Activated CD4-positive, alpha-beta T cell treated with anti-CD3 and anti-CD28 coated beads, Interleukin-2, amount 10 ng/mL, durations not matched to agents 7 days and 5 days (primary cell): Measurements from ENCODE around the gene GULP1. TPM values are rescaled to one million over a fixed set of nuclear protein-coding genes. Genes with fewer than 3 reads are reported as not detected.

ENCODE experiments used
- CTCF ChIA-PET: fragments of 350-600 bp; sonication (Branson Sonifier 250); formaldehyde crosslinking; loops from one replicate; lab custom pipeline; 2021; ENCODE audit warnings: antibody characterized with exemption; lab: Charles Lee
- POLR2A ChIA-PET: fragments of 350-600 bp; sonication (Branson Sonifier 250); formaldehyde crosslinking; loops from one replicate; lab custom pipeline; 2021; ENCODE audit warnings: antibody characterized with exemption; lab: Charles Lee
- DNase-seq: peaks from one replicate; pipeline ENCODE4 v3.0.0-alpha.2; 2020
- H3K27ac Mint-ChIP-seq: one replicate; pipeline ENCODE4 v1.8.0; 2021; ENCODE audit warnings: mild to moderate bottlenecking, moderate library complexity, mixed read lengths
- H3K27me3 Mint-ChIP-seq: one replicate; pipeline ENCODE4 v1.8.0; 2021; ENCODE audit warnings: mixed read lengths
- H3K36me3 Mint-ChIP-seq: one replicate; pipeline ENCODE4 v1.8.0; 2021; ENCODE audit warnings: low read depth, mixed read lengths
- H3K4me1 Mint-ChIP-seq: one replicate; pipeline ENCODE4 v1.8.0; 2021; ENCODE audit warnings: mixed read lengths
- H3K4me3 Mint-ChIP-seq: one replicate; pipeline ENCODE4 v1.8.0; 2021; ENCODE audit warnings: mild to moderate bottlenecking, moderate library complexity, mixed read lengths
- H3K9me3 Mint-ChIP-seq: one replicate; pipeline ENCODE4 v1.8.0; 2021; ENCODE audit warnings: mixed read lengths
- total RNA-seq, 2 experiments: library from RNA; stranded (reverse); gene quantifications; one replicate each; pipeline ENCODE4 v1.2.3, GENCODE V29; 2021

The GULP1 gene, protein sequence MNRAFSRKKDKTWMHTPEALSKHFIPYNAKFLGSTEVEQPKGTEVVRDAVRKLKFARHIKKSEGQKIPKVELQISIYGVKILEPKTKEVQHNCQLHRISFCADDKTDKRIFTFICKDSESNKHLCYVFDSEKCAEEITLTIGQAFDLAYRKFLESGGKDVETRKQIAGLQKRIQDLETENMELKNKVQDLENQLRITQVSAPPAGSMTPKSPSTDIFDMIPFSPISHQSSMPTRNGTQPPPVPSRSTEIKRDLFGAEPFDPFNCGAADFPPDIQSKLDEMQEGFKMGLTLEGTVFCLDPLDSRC
- not detected for total RNA-seq

DNA sequence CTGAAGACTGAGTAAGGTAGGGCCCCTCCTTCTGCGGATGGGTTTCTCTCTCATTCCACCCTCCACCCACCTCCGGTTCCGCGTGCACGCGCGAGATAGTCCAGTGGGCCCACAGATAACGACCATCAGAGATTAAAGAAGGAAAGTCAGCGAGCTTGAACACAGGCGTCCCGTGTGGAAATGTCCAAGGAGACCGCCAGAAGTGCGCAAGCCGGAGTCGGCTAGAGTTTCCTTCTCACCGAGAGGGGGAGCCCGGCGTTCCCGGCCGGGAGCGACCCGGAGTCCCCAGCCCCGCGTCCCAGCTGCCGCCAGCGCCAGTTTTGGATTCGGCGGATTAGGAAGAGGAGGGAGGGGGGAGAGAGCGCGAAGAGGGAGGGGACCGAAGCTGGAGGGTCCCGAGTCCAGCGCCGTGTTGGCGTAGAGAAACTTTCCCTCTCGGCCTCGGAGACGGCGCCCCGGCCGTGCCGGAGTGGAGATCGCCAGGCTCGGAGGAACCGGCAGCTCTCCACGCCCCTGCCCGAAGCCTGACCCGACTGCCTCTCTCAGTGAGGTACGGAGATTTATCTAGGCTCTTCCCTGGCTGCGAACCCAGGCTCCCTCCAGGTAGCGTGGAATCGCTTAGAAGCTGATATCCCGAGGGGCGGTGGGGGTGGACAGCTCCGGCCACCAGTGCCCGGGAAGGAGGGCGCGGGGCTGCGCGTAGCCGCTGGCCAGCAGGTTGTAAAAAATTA is at the start of gene GULP1:
Gene GULP1, plus strand, starts transcription at position 258 of the 731 bp plus-strand sequence. CDS start 185,829 bp downstream, outside the sequence.
- ChIA-PET POLR2A (interaction anchor here (0.6 kb wide), 2 partner anchors 45 to 60 kb away, joined by 3 read pairs; no protein-coding TSS in a partner anchor), CTCF (no interaction called here)
- Mint-ChIP-seq H3K27me3 (peaks cover 41% of the 10 kb centered on the region), H3K9me3 (no peaks in the 10 kb centered on the region), H3K4me1 (peaks cover 12% of the 10 kb centered on the region), H3K4me3 (peak within 1 kb of the TSS; percentile 15), H3K27ac (no peak within 1 kb of the TSS), H3K36me3 (no peaks in the 10 kb centered on the region)
- DNase-seq: no peak

DNA sequence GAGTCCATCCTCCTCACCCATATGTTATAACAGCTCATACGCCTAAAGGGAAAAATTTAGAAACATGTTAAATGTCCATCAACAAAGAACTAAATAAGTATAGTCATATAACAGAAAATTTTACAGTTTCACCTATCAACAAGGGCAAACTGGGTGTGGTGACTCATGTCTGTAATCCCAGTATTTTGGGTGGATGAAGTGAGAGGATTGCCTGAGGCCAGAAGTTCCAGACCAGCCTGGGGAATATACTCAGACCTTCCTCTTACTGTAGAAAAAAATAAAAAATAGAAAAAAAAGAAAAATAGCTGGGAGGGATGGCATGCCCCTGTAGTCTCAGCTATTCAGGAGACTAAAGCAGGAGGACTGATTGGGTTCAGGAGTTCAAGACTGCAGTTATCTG is 48.3 kb upstream of the GULP1 start:
- no peaks in the 10 kb centered on the region for H3K27me3 Mint-ChIP-seq
- no peak overlapping the region for H3K27ac Mint-ChIP-seq
- CTCF ChIA-PET: no interaction called here
- H3K4me1 Mint-ChIP-seq: no peaks in the 10 kb centered on the region
- no peak overlapping the region for H3K4me3 Mint-ChIP-seq
- POLR2A ChIA-PET: no interaction called here
- peaks cover 6% of the 10 kb centered on the region for H3K9me3 Mint-ChIP-seq
- H3K36me3 Mint-ChIP-seq: no peaks in the 10 kb centered on the region
- DNase-seq: no peak

DNA sequence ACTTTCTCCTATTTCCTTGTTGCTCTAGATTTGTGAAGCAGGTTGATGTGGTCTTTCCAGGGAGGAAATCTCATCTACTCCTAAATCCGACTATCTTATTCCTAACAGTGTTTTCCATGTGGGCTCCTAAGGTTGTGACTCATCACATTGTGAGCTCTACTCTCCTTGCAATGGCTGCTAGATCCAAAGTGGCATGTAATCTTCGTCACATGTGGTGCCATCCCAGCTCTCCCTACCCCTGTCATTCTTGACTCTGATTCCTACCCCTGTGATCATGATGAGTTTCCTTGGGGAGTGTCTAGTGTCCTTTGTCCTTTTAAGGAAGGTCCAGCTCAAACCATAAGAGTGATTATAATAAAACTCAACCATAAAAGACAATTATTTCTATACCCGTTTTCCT is 47.3 kb upstream of the GULP1 start:
- H3K9me3 Mint-ChIP-seq: peaks cover under 1% of the 10 kb centered on the region
- H3K27ac Mint-ChIP-seq: no peak overlapping the region
- POLR2A ChIA-PET: no interaction called here

DNA sequence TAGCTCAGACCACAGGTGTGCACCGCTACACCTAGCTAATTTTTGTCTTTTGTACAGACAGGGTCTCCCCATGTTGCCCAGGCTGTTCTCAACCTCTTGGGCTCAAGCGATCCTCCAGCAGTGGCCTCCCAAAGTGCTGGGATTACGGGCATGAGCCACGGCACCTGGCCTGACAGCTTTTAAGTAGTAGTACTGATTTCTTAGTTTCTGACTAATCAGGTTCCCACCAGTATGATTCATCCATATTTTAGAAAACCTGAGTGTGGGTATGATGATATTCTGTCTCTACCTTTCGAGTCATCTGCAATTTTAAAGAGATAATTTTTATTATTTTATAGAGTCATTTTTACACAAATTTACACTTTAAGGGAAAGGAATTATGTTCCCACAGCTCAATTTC is 46.4 kb upstream of the GULP1 start:
- no peaks in the 10 kb centered on the region for H3K4me1 Mint-ChIP-seq
- no peaks in the 10 kb centered on the region for H3K36me3 Mint-ChIP-seq
- H3K27ac Mint-ChIP-seq: no peak overlapping the region
- no peak for DNase-seq
- no peak overlapping the region for H3K4me3 Mint-ChIP-seq
- ChIA-PET CTCF (interaction anchor here (0.7 kb wide), 1 partner anchor 1276 kb away, joined by 6 read pairs; no protein-coding TSS in a partner anchor), POLR2A (no interaction called here)
- H3K27me3 Mint-ChIP-seq: no peaks in the 10 kb centered on the region
- H3K9me3 Mint-ChIP-seq: no peaks in the 10 kb centered on the region

More for the DNA sequence above, 47.3 kb upstream of the GULP1 start:
- DNase-seq: no peak
- Mint-ChIP-seq H3K4me3 (no peak overlapping the region), H3K36me3 (no peaks in the 10 kb centered on the region), H3K27me3 (no peaks in the 10 kb centered on the region), H3K4me1 (no peaks in the 10 kb centered on the region)
- CTCF ChIA-PET: no interaction called here

DNA sequence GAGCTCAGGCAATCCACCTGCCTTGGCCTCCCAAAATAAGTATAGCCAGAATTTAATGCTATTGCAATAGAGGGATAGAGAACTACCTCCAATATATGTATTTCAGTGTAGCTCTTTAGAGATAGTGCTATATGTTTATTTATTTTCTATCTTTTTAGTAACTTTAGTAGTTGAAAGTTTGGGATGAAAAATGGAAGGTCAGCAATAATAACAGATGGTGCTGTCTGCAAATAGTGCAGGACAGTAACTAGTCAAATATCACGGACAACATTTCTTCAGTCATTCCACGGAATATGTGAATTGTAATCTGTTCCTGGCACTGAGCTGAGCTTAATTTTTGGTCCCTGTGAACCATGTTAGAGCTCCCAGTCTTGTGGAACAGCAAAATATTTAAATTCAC is 43.2 kb upstream of the GULP1 start:
- Mint-ChIP-seq H3K9me3 (no peaks in the 10 kb centered on the region), H3K4me1 (no peaks in the 10 kb centered on the region), H3K27ac (no peak overlapping the region), H3K27me3 (no peaks in the 10 kb centered on the region), H3K36me3 (no peaks in the 10 kb centered on the region), H3K4me3 (no peak overlapping the region)
- CTCF ChIA-PET: no interaction called here
- no peak for DNase-seq
- POLR2A ChIA-PET: no interaction called here

DNA sequence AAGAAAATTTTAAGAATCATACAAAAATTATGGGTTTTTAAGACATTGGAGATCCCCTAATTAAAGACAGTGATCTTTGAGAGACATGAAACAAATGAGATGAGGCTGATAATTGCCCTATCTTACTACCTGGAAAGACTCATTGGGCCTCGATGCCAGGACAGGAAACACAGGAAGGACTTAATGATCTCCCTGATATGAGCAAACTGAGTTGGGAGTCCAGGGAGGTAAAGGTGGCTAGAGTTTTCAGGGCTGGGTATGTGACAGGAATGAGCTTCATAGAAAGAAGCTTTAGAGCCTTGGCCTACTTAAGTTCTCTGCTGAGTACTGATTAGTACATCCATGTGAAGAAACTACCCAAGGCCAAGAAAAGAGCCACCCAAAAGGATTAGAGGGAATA is 40.6 kb upstream of the GULP1 start:
- H3K4me1 Mint-ChIP-seq: no peaks in the 10 kb centered on the region
- H3K9me3 Mint-ChIP-seq: no peaks in the 10 kb centered on the region
- no peak overlapping the region for H3K27ac Mint-ChIP-seq
- no peak overlapping the region for H3K4me3 Mint-ChIP-seq
- H3K27me3 Mint-ChIP-seq: no peaks in the 10 kb centered on the region
- H3K36me3 Mint-ChIP-seq: no peaks in the 10 kb centered on the region
- no peak for DNase-seq
- ChIA-PET CTCF (no interaction called here), POLR2A (no interaction called here)

DNA sequence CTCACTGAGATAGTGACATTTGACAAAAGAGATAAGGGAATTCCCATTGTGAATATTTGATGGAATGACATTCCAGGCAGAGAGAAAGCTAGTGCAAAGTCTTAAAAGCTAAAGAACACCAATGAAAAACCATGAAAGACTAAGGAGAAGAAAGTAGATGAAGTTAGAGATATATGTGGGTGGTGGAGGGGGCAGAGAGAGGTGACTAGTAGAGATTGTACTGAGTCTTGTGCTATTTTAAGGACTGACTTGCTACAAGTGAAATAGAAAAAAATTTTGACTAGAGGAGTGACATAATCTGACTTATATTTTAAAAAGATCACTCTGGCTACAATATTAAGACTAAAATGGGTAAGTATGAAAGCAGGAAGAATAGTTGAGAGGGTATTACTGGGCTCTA is 35.3 kb upstream of the GULP1 start:
- Mint-ChIP-seq H3K9me3 (no peaks in the 10 kb centered on the region), H3K36me3 (no peaks in the 10 kb centered on the region), H3K27ac (no peak overlapping the region), H3K4me3 (no peak overlapping the region), H3K27me3 (no peaks in the 10 kb centered on the region), H3K4me1 (no peaks in the 10 kb centered on the region)
- no peak for DNase-seq
- ChIA-PET CTCF (no interaction called here), POLR2A (no interaction called here)

DNA sequence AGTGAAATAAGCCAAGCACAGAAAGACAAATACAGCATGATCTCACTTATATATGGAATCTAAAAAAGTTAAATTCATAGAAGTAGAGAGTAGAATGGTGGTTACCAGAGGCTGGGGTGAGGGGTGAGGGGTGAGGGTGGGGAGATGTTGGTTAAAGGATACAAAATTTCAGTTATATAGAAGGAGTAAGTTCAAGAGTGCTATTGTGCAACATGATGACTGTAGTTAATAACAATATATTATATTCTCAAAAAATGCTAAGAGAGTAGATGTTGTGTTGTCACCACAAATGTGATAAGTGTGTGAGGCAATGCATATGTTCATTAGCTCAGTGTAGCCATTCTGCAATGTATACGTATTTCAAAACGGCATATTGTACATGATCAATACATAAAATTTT is 26.4 kb upstream of the GULP1 start:
- ChIA-PET POLR2A (no interaction called here), CTCF (no interaction called here)
- Mint-ChIP-seq H3K4me1 (no peaks in the 10 kb centered on the region), H3K27ac (no peak overlapping the region), H3K4me3 (no peak overlapping the region), H3K9me3 (no peaks in the 10 kb centered on the region), H3K36me3 (no peaks in the 10 kb centered on the region), H3K27me3 (no peaks in the 10 kb centered on the region)
- no peak for DNase-seq

DNA sequence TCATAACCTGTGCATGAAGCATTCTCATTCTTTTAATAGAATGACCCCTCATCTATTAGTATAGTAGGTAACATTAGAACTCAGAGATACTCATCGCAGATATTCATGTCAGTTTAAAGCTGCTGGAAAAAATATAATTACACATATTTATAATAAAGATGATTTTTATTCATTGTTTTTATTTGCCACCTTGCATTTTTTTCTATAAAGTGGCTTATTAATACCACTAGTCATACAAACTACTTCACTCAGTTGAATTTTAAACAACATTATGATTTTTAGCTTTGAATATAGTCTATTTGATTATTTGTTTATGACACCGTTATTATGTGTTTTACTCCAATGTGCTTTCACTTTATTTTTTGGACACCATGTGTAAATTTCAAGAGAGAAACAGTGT is 23.9 kb upstream of the GULP1 start:
- Mint-ChIP-seq H3K27ac (no peak overlapping the region), H3K9me3 (no peaks in the 10 kb centered on the region), H3K4me3 (no peak overlapping the region), H3K4me1 (no peaks in the 10 kb centered on the region), H3K36me3 (no peaks in the 10 kb centered on the region), H3K27me3 (no peaks in the 10 kb centered on the region)
- ChIA-PET CTCF (no interaction called here), POLR2A (no interaction called here)
- DNase-seq: no peak

DNA sequence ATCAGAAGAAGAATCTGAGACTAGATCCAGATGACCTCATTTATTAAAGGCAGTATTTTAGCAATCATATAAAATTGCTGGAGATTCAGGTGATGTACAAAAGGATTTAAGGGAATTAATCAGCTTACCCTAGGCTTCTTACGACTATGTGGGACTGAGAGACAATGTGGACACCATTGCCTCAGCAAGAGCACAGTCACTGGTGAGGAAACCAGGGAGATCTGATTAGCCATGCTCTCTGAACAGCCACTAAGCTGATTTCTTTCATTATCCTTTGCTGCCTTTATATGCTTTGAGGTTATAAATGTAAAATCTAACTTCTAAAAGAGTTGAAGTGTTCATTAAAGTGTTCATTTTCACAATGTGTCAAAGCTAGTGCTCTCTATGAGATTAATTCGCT is 22.7 kb upstream of the GULP1 start:
- ChIA-PET CTCF (no interaction called here), POLR2A (no interaction called here)
- Mint-ChIP-seq H3K36me3 (no peaks in the 10 kb centered on the region), H3K9me3 (no peaks in the 10 kb centered on the region), H3K4me3 (no peak overlapping the region), H3K27me3 (no peaks in the 10 kb centered on the region), H3K4me1 (no peaks in the 10 kb centered on the region), H3K27ac (no peak overlapping the region)
- DNase-seq: no peak

DNA sequence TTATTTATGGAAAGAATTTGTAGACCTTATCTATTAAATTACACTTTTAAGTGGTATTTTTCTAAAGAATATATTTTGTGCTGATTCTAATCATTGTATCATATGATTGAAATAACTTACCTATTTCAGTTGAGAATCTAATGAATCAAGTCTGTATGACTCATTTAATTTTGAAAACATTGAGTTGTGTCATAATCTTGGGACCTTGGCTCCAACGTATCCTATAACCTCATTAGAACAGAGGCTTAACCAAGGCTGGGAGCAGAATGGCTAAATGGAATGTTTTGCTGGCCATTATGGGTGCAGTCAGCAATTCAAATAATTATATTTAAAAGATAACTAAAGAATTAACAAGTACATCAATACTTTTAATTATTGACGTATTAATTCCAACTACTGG is 19.6 kb upstream of the GULP1 start:
- H3K9me3 Mint-ChIP-seq: no peaks in the 10 kb centered on the region
- H3K36me3 Mint-ChIP-seq: no peaks in the 10 kb centered on the region
- POLR2A ChIA-PET: no interaction called here
- no peaks in the 10 kb centered on the region for H3K27me3 Mint-ChIP-seq
- H3K4me1 Mint-ChIP-seq: no peaks in the 10 kb centered on the region
- CTCF ChIA-PET: no interaction called here
- H3K27ac Mint-ChIP-seq: no peak overlapping the region
- DNase-seq: no peak
- H3K4me3 Mint-ChIP-seq: no peak overlapping the region

DNA sequence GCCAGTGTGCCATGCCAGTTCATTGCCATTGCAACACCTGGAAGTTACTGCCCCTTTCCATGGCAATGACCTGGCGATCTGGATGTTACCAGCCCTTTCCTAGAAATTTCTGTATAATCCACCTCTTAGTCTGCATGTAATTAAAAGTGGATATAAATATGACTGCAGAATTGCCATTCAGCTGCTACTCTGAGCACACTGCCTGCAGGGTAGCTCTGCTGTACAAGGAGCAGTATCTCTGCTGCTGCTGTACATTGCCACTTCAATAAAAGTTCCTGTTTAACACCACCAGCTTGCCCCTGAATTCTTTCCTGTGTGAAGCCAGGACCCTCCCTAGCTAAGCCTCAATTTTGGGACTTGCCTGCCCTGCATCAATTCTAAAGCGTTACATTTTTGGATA is 17.4 kb upstream of the GULP1 start:
- POLR2A ChIA-PET: no interaction called here
- no peak for DNase-seq
- CTCF ChIA-PET: no interaction called here
- H3K27me3 Mint-ChIP-seq: no peaks in the 10 kb centered on the region
- no peak overlapping the region for H3K4me3 Mint-ChIP-seq
- no peaks in the 10 kb centered on the region for H3K9me3 Mint-ChIP-seq
- H3K4me1 Mint-ChIP-seq: no peaks in the 10 kb centered on the region
- no peak overlapping the region for H3K27ac Mint-ChIP-seq
- no peaks in the 10 kb centered on the region for H3K36me3 Mint-ChIP-seq

DNA sequence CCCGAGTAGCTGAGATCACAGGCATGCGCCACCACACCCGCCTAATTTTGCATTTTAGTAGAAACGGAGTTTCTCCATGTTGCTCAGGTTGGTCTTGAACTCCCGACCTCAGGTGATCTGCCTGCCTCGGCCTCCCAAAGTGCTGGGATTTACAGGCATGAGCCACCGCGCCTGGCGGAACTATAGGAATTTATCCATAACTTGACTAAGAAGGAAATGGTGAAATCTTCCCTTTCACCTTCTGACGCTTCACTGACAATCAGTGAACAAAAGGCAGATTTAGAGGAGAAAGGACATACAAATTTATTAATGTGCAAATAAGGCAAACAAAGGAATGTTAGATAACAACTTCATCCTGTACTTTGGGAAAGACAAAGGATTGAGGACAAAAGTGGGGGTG is 15.4 kb upstream of the GULP1 start:
- Mint-ChIP-seq H3K4me1 (no peaks in the 10 kb centered on the region), H3K27me3 (no peaks in the 10 kb centered on the region), H3K9me3 (no peaks in the 10 kb centered on the region), H3K27ac (no peak overlapping the region), H3K4me3 (no peak overlapping the region), H3K36me3 (no peaks in the 10 kb centered on the region)
- no peak for DNase-seq
- ChIA-PET CTCF (no interaction called here), POLR2A (no interaction called here)
